Activated CD8-positive, alpha-beta memory T cell treated with anti-CD3 and anti-CD28 coated beads, Interleukin-2, amount 50 U/mL, for 24 hours (primary cell): Measurements from ENCODE around the gene SIK3.
"Not testable (repeated sequence)": the region's sequence is repeated elsewhere in the genome, so short reads cannot be mapped to it uniquely, and the experiment has no call there.

Experiments
- DNase-seq: peaks from one replicate; pipeline ENCODE4 v3.0.0-alpha.2; 2020; ENCODE audit errors: extremely low read depth

The SIK3 gene

GRCh38 chr11:116840224-116840745 is 257.9 kb downstream of the SIK3 start:
- no peak for DNase-seq

GRCh38 chr11:116838321-116839084 is 259.7 kb downstream of the SIK3 start:
- no peak for DNase-seq

GRCh38 chr11:116837231-116838091 is 260.8 kb downstream of the SIK3 start, which contains the start of gene APOA1:
Gene APOA1 (minus strand): TSS chr11:116837622. CDS start chr11:116837387, 235 bp downstream.
- no peak for DNase-seq

GRCh38 chr11:116836632-116836991 is 261.6 kb downstream of the SIK3 start:
- no peak for DNase-seq

- peak; percentile 49 for DNase-seq
These were observed 262.2 kb downstream of the SIK3 start for GRCh38 chr11:116835791-116836631.

- DNase-seq = no peak
These were observed 263.0 kb downstream of the SIK3 start for GRCh38 chr11:116835042-116835772.

- DNase-seq = not testable (repeated sequence)
These were observed 263.6 kb downstream of the SIK3 start for GRCh38 chr11:116834535-116835041.

- DNase-seq = no peak
These were observed 264.3 kb downstream of the SIK3 start for GRCh38 chr11:116833816-116834534.

- no peak for DNase-seq
These were observed 264.8 kb downstream of the SIK3 start for GRCh38 chr11:116833491-116833815.

GRCh38 chr11:116832350-116833290 is 265.6 kb downstream of the SIK3 start:
- DNase-seq = no peak

- DNase-seq = no peak
These were observed 266.4 kb downstream of the SIK3 start for GRCh38 chr11:116831790-116832349.

- no peak for DNase-seq
These were observed 267.9 kb downstream of the SIK3 start for GRCh38 chr11:116830184-116830912.

GRCh38 chr11:116829525-116830183 is 268.6 kb downstream of the SIK3 start, which contains the start of gene APOC3:
Gene APOC3 (plus strand): TSS chr11:116829907. CDS start chr11:116830583, 676 bp downstream.
- DNase-seq = no peak

GRCh38 chr11:116828632-116829524 is 269.4 kb downstream of the SIK3 start:
- DNase-seq = no peak

GRCh38 chr11:116827461-116827860 is 270.8 kb downstream of the SIK3 start:
- no peak for DNase-seq

- DNase-seq = no peak
These were observed 271.3 kb downstream of the SIK3 start for GRCh38 chr11:116826751-116827431.
